ENCODE data around the gene GFOD1.

DNA sequence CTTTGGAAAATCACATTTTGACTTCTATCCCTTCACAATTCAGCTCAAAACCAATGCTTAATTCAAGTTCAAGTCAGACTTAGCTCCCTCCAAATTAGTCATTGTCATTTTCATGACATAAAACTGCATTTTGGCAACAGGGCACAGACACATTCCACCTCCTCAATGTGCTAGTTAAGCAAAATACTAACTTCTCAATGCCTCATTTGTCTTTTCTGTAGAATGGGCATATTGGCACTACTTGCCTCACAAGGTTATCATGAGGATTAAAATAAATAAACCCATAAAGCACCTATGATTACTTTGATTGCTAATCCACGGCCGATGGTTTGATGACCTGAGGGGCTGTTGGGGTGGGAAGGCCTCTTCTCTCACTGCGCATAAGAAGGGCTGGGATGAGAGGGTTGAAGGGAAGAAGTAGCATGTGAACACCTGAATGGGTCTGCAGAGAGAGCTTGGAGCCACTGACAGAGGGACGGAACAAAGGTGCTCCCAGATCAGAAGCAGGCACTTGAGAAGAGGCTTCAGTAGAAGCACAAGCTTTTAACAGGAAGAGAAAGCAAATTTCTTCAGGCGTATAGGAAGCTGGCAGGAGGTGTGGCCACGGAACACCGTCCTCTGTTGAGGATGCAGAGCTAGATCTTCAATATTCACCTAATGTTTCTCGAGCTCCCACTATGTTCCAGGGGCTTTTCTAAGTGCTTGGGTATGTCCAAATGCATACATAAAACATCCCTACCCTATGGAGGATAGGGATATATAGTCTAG lies 147.4 kb downstream of the GFOD1 start:
- no peak for TF ChIP-seq POLR2A (IDR thresholded peaks at IDR 0.05)
- TF ChIP-seq, protein P1, sequence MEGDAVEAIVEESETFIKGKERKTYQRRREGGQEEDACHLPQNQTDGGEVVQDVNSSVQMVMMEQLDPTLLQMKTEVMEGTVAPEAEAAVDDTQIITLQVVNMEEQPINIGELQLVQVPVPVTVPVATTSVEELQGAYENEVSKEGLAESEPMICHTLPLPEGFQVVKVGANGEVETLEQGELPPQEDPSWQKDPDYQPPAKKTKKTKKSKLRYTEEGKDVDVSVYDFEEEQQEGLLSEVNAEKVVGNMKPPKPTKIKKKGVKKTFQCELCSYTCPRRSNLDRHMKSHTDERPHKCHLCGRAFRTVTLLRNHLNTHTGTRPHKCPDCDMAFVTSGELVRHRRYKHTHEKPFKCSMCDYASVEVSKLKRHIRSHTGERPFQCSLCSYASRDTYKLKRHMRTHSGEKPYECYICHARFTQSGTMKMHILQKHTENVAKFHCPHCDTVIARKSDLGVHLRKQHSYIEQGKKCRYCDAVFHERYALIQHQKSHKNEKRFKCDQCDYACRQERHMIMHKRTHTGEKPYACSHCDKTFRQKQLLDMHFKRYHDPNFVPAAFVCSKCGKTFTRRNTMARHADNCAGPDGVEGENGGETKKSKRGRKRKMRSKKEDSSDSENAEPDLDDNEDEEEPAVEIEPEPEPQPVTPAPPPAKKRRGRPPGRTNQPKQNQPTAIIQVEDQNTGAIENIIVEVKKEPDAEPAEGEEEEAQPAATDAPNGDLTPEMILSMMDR (IDR thresholded peaks at IDR 0.05), result no peak
